GM18505 (cell line): Measurements from ENCODE around the gene CCDC85A.
"Not testable (repeated sequence)": the region's sequence is repeated elsewhere in the genome, so short reads cannot be mapped to it uniquely, and the experiment has no call there.

ENCODE experiments used
- ATAC-seq: cut with Tn5 transposase; IDR thresholded peaks from one replicate; pipeline ENCODE4 v1.9.1; 2021; ENCODE audit not compliant: unreplicated experiment
- POLR2A ChIP-seq: IDR thresholded peaks from 4 replicates; pipeline ENCODE4 v1.6.1; 2011; ENCODE audit warnings: borderline replicate concordance; ENCODE audit not compliant: insufficient read depth, insufficient read length; ENCODE audit errors: extremely low read depth

The CCDC85A gene

DNA sequence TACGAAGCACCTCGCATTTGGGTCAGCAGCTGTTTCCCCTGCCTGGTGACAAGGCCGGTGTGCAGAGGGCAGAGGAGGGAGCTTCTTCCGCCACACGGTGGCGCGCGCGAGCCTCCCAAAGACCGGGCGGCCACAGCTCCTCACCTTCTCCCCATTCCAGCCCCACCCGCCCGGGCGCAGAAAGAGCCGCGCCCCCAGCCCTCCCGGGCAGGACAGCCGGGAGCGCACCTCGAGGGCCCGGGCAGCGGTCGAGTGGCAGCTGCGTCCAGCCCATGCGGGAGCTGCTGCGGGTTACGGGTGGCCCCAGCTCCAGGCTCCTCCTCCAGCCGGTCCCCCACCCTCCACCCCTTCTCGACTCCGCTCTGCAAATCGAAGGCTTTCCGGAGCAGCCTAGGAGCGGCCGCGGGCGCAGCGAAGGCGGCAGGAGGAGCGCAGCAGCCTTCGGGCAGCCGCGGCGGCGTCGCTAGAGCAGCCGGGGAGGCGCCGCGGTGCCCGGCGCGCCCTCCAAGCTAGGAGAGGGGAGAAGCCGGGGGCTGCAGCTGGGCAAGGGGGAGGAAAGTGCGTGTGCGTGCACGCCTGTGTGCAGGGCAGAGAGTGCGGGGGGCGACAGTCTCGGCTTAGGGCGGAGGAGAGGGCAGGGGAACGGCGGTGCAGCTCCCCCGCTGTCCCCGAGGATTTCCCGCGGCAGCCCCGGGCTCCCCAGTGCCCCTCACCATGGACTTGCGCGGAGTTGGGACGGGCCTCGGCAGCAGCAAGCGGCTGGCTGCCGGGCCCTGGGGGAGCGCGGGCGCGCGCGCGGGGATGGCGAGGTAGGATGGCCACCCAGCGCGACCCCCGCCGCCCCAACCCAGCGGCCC is at the start of gene CCDC85A:
CCDC85A (plus strand) TSS at position 348 of the 857 bp plus-strand sequence. CDS start 635 bp downstream, outside the sequence.
- ATAC-seq, result peak; percentile 98
- TF ChIP-seq POLR2A, result no peak

DNA sequence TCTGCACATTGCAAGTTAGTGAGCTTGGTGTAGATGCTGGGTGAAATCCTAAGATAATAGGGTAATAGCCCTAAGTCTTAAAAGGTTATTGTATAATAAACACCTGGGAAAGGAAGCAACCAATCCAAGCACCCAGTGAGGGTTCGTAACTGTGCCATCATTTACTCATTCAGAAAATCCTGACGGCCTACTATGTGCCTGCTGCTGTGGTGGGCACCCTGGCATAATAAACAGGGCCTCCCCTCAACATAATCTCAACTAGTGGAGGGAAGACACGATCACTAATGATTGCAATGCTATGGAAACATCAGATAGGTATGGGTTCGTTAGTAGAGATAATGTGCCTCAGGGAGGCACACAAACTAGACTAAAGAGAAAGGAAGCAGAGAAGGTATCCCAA is 48.9 kb upstream of the CCDC85A start:
- no peak for ATAC-seq
- no peak for TF ChIP-seq POLR2A

DNA sequence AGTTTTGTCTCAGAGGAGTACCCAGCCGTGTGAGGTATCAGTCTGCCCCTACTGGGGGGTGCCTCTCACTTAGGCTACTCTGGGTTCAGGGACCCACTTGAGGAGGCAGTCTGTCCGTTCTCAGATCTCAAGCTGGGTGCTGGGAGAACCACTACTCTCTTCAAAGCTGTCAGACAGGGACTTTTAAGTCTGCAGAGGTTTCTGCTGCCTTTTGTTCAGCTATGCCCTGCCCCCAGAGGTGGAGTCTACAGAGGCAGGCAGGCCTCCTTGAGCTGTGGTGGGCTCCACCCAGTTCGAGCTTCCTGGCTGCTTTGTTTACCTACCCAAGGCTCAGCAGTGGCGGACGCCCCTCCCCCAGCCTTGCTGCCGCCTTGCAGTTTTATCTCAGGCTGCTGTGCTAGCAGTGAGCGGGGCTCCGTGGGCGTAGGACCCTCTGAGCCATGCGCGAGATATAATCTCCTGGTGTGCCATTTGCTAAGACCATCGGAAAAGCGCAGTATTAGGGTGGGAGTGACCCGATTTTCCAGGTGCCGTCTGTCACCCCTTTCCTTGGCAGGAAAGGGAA is 41.2 kb upstream of the CCDC85A start:
- not testable (repeated sequence) for ATAC-seq

DNA sequence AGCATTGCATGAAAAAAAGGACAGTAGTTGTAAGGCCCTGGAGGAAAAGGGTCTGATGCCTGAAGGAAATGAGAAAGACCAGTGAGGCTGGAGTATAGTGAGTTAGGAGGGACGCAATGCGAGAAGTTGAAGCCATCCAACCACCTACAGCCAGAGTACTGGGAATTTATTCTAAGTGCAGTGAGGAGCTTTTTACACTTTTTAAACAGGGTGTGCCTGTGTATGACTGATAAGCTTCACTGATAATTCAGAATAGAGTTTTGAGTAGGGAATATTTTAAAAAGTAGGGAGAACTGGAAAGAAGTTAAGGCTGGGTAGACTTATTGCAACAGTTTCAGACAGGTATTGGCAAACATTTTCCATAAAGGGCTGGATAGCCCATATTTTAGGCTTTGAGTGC is 35.9 kb upstream of the CCDC85A start:
- no peak for TF ChIP-seq POLR2A
- no peak for ATAC-seq

DNA sequence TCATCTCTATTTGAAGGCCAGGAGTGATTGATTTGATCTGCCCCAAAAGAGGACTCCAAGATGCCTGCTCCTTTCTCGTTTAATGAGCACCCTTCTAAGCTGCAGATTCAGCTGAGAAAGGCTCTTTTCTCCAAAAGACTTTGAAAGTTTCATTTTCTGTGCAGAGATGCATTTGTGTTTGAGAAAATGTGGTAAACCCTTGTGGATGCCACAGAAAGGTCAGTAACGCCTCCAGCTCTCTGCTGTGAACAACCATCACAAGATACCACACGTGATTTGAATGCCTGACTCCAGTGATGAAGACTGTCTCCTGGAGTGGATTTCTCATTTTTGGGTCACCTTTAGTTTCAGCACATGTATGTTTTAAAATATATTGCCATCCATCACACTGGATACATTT is 35.0 kb upstream of the CCDC85A start:
- no peak for TF ChIP-seq POLR2A
- ATAC-seq, result no peak

DNA sequence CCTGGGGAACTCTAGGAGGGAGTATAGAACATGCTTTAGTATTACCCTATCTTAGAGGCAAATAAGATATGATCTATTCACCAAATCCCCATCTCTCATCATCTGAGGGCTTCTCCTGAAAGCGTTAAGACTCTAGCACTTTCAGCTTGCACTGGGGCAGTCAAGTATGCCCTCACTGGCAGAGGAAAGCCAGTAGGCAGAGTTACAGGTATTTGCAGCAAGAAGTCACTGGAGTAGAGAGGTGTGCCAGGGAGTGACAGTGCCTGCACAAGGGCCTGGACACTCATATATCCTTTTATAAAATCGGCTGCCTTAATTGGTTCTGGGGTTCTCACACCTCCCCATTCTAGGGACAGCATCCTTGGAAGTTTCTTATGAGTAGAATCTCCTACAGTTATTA is 31.9 kb upstream of the CCDC85A start:
- no peak for TF ChIP-seq POLR2A
- no peak for ATAC-seq

DNA sequence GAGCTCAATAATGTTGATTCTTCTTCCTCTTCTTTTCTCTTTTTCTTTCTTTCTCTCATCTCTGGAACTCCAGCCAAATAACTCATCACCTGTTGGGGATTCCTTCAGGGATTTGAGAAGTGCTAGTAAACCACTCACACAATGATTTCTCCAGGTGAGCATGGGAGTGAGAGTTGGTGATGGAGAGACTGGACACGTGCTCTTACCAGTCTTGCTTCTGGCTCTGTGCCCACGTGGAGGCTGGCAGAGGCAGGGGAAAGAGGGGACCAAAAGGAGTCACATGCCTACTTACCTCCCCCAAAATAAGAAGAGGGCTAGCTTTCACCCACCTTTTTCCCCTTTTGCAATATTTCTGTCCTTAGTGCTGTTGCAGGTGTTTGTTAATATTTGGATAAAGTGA is 28.6 kb upstream of the CCDC85A start:
- TF ChIP-seq POLR2A, result no peak
- ATAC-seq, result no peak

DNA sequence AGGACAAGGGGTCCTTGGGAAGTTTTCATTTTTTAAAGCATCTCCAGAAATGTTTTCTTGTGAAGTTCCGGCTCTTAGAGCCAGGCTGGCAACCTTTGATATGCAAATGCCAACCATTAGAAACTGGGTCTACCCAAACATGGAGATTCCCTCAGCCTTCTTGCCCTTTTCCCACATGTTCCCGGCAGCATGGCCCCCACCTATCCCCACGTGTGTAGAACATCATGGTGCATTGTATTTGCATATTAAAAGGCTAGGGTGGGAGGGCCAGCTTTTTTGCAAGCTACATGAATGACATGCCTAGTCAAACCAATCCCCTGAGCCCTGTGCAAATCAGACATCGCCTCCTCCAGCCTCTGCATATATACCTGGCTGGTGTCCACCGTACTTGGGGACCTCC is 23.9 kb upstream of the CCDC85A start:
- ATAC-seq, result not testable (repeated sequence)

DNA sequence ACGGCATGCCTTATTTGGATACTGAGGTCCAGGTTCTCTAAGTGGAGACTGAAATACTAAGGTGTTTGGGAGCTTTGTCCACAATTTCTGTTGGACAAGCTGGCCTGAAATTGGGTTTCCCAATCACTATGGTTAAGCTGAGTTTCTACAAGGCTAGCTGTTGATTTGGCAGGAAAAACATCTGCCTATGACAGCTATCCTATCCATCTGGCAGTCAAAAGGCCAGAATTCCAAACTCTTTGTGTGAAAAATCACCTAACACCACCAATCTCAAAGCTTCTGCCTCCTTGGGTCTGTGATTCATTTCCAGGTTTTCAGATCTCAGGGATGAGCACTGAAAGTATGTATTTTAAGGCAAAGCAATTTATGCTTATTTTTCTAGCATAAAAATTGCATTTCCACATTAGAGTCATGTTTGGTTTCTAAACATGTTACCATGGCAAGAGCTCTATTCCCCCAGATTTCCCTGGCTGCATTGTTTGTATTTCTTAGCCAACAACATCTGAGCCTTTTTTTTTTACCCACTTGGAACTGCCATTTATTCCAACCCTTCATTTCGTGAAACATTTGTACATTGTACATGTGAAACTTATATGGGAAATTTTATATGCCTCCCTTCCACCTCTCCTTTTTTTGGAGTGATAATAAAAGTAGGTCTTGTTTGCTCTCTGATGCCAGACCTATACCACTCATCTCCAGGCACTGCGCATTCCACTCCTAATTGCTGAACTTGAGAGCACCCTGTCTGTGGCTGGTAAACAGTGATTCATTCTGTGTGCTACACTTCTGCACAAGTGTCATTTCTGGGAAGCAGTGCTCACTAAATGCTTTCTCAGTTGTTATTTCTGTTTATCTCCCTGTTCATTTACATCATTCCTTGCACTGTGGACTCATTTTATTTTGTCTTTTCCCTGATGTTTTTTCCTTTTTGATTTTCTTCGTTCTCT is 15.9 kb upstream of the CCDC85A start:
- no peak for TF ChIP-seq POLR2A
- no peak for ATAC-seq

DNA sequence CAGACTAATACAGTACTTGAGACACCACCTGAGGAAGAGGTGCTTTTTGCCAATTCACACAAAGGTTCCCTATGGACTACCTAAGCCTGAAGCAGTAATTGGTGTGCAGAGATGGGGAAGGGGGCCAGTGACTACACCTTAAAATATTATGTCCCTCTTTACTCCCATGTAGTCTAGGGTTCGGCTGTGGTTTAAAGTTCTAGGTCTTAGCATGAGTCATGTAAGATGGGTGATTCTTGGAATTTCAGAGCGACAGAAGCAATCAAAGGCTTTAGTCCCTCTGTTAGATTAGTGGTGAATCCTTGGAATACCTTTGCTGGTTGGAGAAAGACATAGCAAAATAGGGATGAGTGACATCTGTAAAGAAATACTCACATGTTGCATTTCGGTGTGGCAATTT is 14.3 kb upstream of the CCDC85A start:
- ATAC-seq, result no peak
- no peak for TF ChIP-seq POLR2A

DNA sequence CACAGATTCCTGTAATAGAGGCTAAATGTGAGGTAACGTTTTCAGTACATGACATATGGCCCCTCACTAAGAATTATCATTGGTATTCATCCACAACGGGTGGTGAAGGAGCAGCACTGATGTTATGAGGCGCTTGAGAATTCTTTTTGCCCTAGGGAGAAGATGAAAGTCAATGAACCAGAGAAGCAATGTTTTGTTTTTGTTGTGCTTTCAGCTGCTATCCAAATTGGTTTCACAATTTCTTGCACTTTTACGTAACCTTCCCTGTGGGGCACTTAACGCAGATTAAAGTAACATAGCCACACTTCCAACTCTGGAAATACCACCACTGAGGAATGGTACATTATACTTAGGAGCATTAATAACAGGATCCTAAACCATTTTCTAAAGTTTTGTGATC is 13.3 kb upstream of the CCDC85A start:
- no peak for TF ChIP-seq POLR2A
- ATAC-seq, result no peak

DNA sequence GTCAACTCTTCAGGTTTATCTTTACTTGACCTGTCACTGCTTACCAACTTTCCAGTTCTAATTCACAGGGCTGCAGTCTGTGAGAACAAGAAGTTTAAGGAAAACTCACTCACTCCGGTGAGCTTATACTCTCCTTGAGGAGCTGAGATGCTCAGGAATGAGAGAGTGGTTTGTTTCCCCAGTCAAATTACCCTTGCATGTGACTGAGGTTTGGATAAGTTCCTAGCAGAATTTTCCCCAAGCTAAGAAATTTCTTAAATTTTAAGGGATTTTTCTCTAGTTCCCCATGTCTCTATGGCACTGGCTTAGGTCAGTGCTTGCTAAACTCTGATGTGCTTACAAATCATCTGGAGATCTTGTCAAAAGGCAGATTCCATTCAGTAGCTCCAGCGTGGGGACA is 12.8 kb upstream of the CCDC85A start:
- ATAC-seq, result no peak
- no peak for TF ChIP-seq POLR2A

DNA sequence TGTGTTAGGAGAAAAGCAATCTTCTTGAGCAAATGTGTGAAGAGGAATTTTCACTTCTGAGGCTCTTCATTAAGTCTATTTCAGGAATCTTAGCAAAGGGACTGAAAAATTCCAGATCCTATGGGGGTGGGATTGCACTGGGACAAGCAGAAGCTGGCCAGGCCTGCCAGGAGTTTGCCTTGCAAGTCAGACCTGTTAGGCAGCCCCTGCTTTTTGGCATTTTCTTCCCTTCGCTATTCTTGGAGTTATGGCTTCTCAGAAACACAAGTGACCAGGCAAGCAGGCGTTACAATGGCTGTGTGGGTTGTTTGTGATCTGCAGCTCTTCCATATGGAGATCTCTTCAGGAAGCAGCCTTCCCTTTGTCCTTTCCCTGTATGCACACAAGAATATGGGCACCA is 8.0 kb upstream of the CCDC85A start:
- TF ChIP-seq POLR2A, result no peak
- no peak for ATAC-seq

DNA sequence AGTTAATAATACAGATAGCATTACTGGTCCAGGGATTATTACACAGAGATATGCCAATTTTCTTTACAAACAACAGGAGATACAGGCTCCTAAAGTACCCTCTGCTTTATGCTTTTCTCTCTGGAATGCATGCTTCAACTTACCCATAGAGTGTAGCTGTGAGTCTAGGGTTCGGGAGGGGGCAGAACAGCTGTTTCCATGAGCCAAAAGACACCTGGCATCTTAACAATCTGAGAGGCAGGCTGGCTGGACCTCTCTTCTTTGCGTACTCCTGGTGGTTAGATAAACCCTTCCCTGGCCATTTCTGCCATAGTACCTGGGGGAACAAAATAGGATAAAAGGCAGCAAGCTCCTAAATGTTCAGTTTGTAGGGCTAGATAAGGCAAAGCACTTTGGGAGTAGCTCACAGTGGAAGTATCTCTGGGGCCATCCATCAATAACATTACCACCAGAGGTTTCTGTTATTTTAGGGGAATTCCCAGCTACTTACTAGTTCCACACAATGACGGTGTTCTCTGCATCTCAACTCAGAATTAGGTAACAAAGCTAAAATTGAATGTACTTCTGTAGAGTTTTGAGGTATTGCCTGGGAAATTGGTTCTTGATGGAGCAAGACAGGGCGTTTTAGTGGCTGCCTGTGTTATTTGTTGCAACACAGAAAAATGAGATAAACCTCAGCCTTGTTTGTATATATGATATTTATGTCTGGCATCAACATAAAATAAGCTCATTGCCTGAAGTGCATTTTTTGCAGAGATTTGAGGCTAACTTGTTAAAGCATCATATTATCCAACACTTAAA is 6.2 kb upstream of the CCDC85A start:
- ATAC-seq, result peak; percentile 81
- TF ChIP-seq POLR2A, result no peak

DNA sequence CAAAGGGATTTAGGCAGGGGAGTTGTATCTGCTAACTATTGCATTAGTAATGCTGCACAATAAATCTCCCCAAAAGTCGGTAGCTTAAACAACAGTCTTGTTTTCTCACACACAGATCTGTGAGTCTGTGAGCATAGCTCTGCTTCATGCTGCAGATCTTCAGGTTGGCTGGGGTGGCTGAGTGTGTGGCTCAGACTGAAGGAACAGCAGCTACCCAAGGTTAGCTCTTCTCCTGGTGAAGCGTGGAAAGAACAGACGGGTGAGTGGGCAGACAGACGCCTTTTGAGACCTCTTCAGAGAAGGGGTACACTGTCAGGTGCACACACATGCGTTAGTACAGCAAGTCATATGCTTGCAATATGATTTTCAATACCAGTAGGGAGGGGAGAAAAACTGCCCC is 3.9 kb upstream of the CCDC85A start:
- no peak for TF ChIP-seq POLR2A
- no peak for ATAC-seq
